Tibial nerve (tissue), 4 donors: Measurements from ENCODE around the gene AVL9. TPM values are rescaled to one million over a fixed set of nuclear protein-coding genes. Genes with fewer than 3 reads are reported as not detected.

Experiments used
- DNase-seq, 2 donors: peaks; one replicate each; pipeline ENCODE4 v3.0.0-alpha.2; 2019; ENCODE audit warnings: low spot score in 2 of 2
- H3K27ac ChIP-seq, 4 donors: fragments of 200-600 bp; sonication (generic) in 3 of 4; one replicate each; pipeline ENCODE4 v1.5.1; 2017 to 2019; ENCODE audit warnings: mild to moderate bottlenecking in 1 of 4
- H3K27me3 ChIP-seq, 2 donors: fragments of 200-600 bp; sonication (generic) in 1 of 2; one replicate each; pipeline versions ENCODE4 v1.5.1 to v1.6.0; 2017 to 2019
- H3K36me3 ChIP-seq, 3 donors: fragments of 200-600 bp; sonication (generic); one replicate each; pipeline ENCODE4 v1.5.1; 2018 to 2019
- H3K4me1 ChIP-seq, 4 donors: fragments of 200-600 bp; sonication (generic) in 3 of 4; one replicate each; pipeline ENCODE4 v1.5.1; 2017 to 2019
- H3K4me3 ChIP-seq, 4 donors: fragments of 200-600 bp; sonication (generic) in 3 of 4; one replicate each; pipeline ENCODE4 v1.5.1; 2017 to 2019; ENCODE audit warnings: mild to moderate bottlenecking in 1 of 4, moderate library complexity in 1 of 4
- H3K9me3 ChIP-seq, 4 donors: fragments of 200-600 bp; sonication (generic) in 3 of 4; one replicate each; pipeline ENCODE4 v1.5.1; 2017 to 2019
- EP300 ChIP-seq, 2 donors: sonication (generic); formaldehyde crosslinking; IDR thresholded peaks; one replicate each; pipeline ENCODE4 v1.6.1; 2017; ENCODE audit warnings: antibody characterized with exemption in 2 of 2, mild to moderate bottlenecking in 1 of 2
- POLR2A ChIP-seq, 2 donors: fragments of 450-650 bp; IDR thresholded peaks; one replicate each; pipeline ENCODE4 v1.6.1; 2017; ENCODE audit warnings: antibody characterized with exemption in 2 of 2, mild to moderate bottlenecking in 2 of 2, moderate library complexity in 2 of 2
- WGBS, 2 donors: methylation state at CpG; one replicate each; pipeline ENCODE4 v1.1.5; 2018; 5-methylcytosine and 5-hydroxymethylcytosine counted together
- total RNA-seq, 4 donors: library from RNA; depleted of rRNA; stranded (reverse); fragments of >200 nt; gene quantifications; one replicate each; pipeline ENCODE4 v1.1.0, GENCODE V29; 2016
- TF ChIP-seq, protein P1 (sequence below), 5 experiments: fragments of 200-600 bp in 3 of 5; fragments of 450-650 bp in 2 of 5; sonication (generic) in 3 of 5; IDR thresholded peaks; one replicate each; pipeline ENCODE4 v1.5.1; 2016 to 2019; ENCODE audit warnings: antibody characterized with exemption in 5 of 5, mild to moderate bottlenecking in 3 of 5, moderate library complexity in 2 of 5

Gene AVL9
- total RNA-seq, result 10 to 100 TPM; 19.4 to 36.1 (median 31.5) TPM

DNA sequence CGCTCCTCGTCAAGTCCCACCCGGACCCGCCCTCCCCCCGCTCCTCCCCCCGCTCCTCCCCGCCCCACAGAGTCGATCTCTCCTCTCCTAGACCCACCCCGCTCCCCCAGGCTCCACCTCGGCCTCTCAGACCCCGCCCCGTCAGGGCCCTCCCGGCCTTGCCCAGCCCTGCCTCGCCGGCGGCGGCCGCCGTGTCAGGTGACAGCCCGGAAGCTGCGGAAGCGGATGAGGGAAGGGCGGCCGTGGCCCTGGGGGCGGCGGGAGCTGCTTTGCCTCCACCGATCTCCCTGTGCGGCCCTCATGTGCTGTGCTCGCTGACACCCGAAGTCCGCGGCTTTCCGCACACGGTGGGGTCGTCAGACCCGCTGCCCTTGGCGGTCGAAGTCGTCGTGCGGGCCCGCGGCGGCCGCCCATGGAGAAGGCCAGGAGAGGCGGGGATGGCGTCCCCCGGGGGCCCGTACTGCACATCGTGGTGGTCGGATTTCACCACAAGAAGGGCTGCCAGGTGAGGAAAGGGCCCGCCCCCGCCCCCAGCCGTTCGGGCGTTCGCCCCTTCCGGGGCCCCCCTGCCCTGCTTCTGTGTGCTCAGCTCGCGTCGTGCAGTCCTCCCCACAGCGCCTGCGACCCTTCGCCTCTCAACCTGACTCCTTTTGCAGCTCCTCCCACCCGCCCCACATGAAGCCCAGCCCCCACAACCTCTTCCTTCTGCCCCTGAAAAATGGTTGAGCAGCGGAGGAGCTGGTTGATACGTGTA, at the start of gene AVL9:
Gene AVL9 (plus strand): TSS at position 192 of the 754 bp plus-strand sequence. CDS start 221 bp downstream, at position 413.
- H3K27ac ChIP-seq, result peak within 1 kb of the TSS; percentile 89 to 98 (median 96)
- peaks cover 0 to 31% (median 15%) of the 10 kb centered on the region in 4 donors for H3K4me1 ChIP-seq
- 0 to 1% methylated on average over 5 to 38 of the region's 67 CpGs for WGBS, 2 donors
- peak; percentile 94 to 95 for DNase-seq
- H3K9me3 ChIP-seq, result peaks cover 0 to 4% (median 0%) of the 10 kb centered on the region in 4 donors
- TF ChIP-seq, protein P1, sequence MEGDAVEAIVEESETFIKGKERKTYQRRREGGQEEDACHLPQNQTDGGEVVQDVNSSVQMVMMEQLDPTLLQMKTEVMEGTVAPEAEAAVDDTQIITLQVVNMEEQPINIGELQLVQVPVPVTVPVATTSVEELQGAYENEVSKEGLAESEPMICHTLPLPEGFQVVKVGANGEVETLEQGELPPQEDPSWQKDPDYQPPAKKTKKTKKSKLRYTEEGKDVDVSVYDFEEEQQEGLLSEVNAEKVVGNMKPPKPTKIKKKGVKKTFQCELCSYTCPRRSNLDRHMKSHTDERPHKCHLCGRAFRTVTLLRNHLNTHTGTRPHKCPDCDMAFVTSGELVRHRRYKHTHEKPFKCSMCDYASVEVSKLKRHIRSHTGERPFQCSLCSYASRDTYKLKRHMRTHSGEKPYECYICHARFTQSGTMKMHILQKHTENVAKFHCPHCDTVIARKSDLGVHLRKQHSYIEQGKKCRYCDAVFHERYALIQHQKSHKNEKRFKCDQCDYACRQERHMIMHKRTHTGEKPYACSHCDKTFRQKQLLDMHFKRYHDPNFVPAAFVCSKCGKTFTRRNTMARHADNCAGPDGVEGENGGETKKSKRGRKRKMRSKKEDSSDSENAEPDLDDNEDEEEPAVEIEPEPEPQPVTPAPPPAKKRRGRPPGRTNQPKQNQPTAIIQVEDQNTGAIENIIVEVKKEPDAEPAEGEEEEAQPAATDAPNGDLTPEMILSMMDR (IDR thresholded peaks at IDR 0.05), result no peak
- TF ChIP-seq EP300 (IDR thresholded peaks at IDR 0.05) (peak; percentile 83 to 97), POLR2A (IDR thresholded peaks at IDR 0.05) (peak; percentile 80 to 88)
- peak within 1 kb of the TSS; percentile 92 to 95 (median 94) for H3K4me3 ChIP-seq
- H3K27me3 ChIP-seq, result no peaks in the 10 kb centered on the region
- peaks cover 0 to 10% (median 0%) of the 10 kb centered on the region in 3 donors for H3K36me3 ChIP-seq

DNA sequence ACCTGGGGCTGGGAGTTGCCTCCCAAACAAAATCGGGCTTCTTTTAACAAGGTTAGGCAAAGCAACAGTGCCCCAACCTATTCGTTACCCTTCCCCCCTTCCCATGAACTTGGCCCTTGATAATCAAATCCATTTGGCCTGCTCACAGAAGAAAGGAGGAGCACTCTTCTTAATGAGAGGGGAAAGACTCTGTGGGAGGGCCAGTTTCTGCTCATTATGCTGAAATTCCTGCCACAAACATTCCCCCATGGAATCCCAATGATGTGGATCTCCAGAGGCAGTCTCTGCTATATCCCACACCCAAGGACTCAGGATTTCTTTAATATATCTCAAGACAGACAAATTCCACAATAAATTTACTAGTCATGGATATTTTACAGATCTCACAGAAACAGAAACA, 48.1 kb upstream of the AVL9 start:
- H3K4me1 ChIP-seq, result no peaks in the 10 kb centered on the region
- peaks cover 0 to 22% (median 0%) of the 10 kb centered on the region in 4 donors for H3K9me3 ChIP-seq
- no peaks in the 10 kb centered on the region for H3K36me3 ChIP-seq
- no peak for TF ChIP-seq EP300 (IDR thresholded peaks at IDR 0.05)
- 34 to 66% methylated on average over 2 of the region's 2 CpGs for WGBS, 2 donors
- no peaks in the 10 kb centered on the region for H3K27me3 ChIP-seq
- no peak for DNase-seq
- no peak overlapping the region for H3K4me3 ChIP-seq
- H3K27ac ChIP-seq, result no peak overlapping the region

DNA sequence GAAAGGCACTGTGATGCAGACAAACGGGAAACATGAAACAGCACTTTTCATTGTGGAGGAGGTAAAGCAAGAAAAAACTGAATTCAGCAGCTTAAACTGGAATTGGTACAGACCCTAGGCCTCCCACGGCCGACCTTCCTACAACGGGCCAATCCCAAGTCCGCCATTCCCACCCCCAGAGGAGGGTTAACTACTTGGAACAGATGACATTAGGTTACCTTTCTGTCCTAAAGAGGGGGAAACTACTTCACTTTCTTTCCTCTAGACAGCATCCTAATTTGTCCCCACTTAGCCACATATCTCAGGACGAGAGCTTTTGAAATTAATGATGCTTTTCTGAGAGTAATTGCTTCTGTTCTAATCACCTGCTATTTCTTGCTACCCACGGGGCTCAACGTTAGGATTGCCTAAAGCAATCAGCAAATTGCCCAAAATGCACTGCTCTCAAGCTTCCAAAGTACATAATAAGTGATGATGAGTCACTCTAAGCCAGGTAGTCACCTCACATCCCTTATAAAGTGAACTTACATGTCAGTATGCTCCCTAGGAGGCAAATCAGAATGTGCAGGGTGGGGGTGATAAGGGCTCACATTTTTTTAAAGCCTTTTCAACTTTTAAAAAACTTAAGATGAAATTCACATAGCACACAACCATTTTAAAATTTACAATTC, 41.8 kb upstream of the AVL9 start:
- no peak for TF ChIP-seq EP300 (IDR thresholded peaks at IDR 0.05)
- no peak for TF ChIP-seq POLR2A (IDR thresholded peaks at IDR 0.05)
- TF ChIP-seq, protein P1 (IDR thresholded peaks at IDR 0.05), result no peak
- Histone ChIP-seq H3K9me3 (no peaks in the 10 kb centered on the region), H3K27ac (no peak overlapping the region), H3K4me1 (no peaks in the 10 kb centered on the region), H3K27me3 (no peaks in the 10 kb centered on the region), H3K36me3 (no peaks in the 10 kb centered on the region), H3K4me3 (no peak overlapping the region)
- WGBS, 2 donors, result 51 to 59% methylated on average over 8 of the region's 8 CpGs
- no peak for DNase-seq

DNA sequence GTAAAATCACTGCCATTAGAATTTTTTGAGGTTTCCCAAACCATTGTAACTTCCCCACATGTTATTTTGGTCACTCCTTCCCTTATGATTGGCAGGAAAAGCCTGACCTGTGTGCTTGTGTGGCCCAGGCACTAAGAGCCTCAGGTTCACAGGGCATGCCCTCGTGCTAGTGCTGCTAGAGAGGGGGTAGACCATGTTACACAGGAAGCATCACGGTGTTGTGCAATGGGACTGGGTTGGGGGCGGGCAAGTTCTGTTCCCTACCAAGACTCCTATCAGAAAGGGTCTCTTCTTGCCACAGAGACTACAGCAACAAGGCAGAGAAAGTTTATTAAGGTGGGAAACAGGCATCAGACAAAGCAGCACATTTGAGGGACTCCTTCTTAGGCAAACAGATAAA, 37.3 kb upstream of the AVL9 start:
- WGBS, 2 donors, result 60 to 70% methylated on average over 3 of the region's 3 CpGs

DNA sequence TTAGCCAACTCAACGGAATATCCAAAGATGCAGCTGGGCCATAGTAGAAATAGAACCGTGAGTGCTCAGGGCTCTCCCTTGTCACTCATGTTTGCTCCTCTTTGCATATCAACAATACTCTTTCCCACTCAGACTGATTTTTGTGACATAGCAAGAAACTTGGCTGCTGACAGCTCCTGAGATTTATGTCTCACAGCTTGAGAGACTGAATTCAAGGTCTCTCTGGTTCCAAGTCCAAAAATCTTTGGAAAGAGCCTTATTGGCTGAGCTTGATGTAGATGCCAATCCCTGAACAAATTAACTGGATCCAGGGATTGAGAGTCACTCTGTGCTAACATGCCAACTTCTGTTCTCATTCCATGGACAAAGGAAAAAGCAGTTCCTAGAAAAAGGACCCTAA, 35.5 kb upstream of the AVL9 start:
- Histone ChIP-seq H3K27ac (no peak overlapping the region), H3K4me1 (no peaks in the 10 kb centered on the region), H3K4me3 (no peak overlapping the region), H3K27me3 (no peaks in the 10 kb centered on the region), H3K9me3 (no peaks in the 10 kb centered on the region), H3K36me3 (no peaks in the 10 kb centered on the region)
- 63 to 88% methylated on average over 2 of the region's 2 CpGs for WGBS, 2 donors
- no peak for TF ChIP-seq EP300 (IDR thresholded peaks at IDR 0.05)
- no peak for TF ChIP-seq POLR2A (IDR thresholded peaks at IDR 0.05)
- TF ChIP-seq, protein P1 (IDR thresholded peaks at IDR 0.05), result no peak
- DNase-seq, result no peak

More for the DNA sequence above, 37.3 kb upstream of the AVL9 start:
- DNase-seq, result no peak
- Histone ChIP-seq H3K4me1 (no peaks in the 10 kb centered on the region), H3K9me3 (no peaks in the 10 kb centered on the region), H3K4me3 (no peak overlapping the region), H3K27ac (no peak overlapping the region), H3K36me3 (no peaks in the 10 kb centered on the region), H3K27me3 (no peaks in the 10 kb centered on the region)
- TF ChIP-seq, protein P1 (IDR thresholded peaks at IDR 0.05), result no peak
